Neural progenitor cell (in vitro differentiated cells): Measurements from ENCODE around the gene SMARCA1. TPM values are rescaled to one million over a fixed set of nuclear protein-coding genes. Genes with fewer than 3 reads are reported as not detected.
"Not testable (repeated sequence)": the region's sequence is repeated elsewhere in the genome, so short reads cannot be mapped to it uniquely, and the experiment has no call there.

Experiments
- DNase-seq: peaks from one replicate; pipeline ENCODE4 v3.0.0-alpha.2; 2016; ENCODE audit warnings: low spot score
- H2AFZ ChIP-seq: fragments of 200-600 bp; sonication (generic); replicated peaks from 2 replicates; pipeline ENCODE4 v1.6.1; 2016; ENCODE audit warnings: antibody characterized with exemption
- H3F3A ChIP-seq: fragments of 200-600 bp; sonication (generic); 2 replicates; pipeline ENCODE4 v1.6.1; 2016; ENCODE audit warnings: antibody characterized with exemption, low read depth
- H3K27ac ChIP-seq: fragments of 200-600 bp; sonication (generic); 2 replicates; pipeline ENCODE4 v1.5.1; 2016; ENCODE audit warnings: mild to moderate bottlenecking
- H3K27me3 ChIP-seq: fragments of 200-600 bp; sonication (generic); 2 replicates; pipeline ENCODE4 v1.6.1; 2016; ENCODE audit warnings: mild to moderate bottlenecking, moderate library complexity
- H3K36me3 ChIP-seq: fragments of 200-600 bp; sonication (generic); 2 replicates; pipeline ENCODE4 v1.5.1; 2016
- H3K4me1 ChIP-seq: fragments of 200-600 bp; sonication (generic); 2 replicates; pipeline ENCODE4 v1.6.1; 2016; ENCODE audit warnings: mixed run types
- H3K4me2 ChIP-seq: fragments of 200-600 bp; sonication (generic); 2 replicates; pipeline ENCODE4 v1.6.1; 2016
- H3K4me3 ChIP-seq: fragments of 200-600 bp; sonication (generic); 2 replicates; pipeline ENCODE4 v1.5.1; 2016
- H3K79me2 ChIP-seq: fragments of 200-600 bp; sonication (generic); 2 replicates; pipeline ENCODE4 v1.6.1; 2016; ENCODE audit warnings: low read depth
- H3K9ac ChIP-seq: fragments of 200-600 bp; sonication (generic); 2 replicates; pipeline ENCODE4 v1.6.1; 2016
- H3K9me3 ChIP-seq: fragments of 200-600 bp; sonication (generic); 2 replicates; pipeline ENCODE4 v1.5.1; 2016; ENCODE audit warnings: low read depth
- H4K20me1 ChIP-seq: fragments of 200-600 bp; sonication (generic); 2 replicates; pipeline ENCODE4 v1.6.1; 2016; ENCODE audit warnings: low read depth
- H3K27ac Mint-ChIP-seq: 3 replicates; pipeline ENCODE4 v1.8.0; 2021; ENCODE audit warnings: mixed read lengths
- H3K27me3 Mint-ChIP-seq: 2 replicates; pipeline ENCODE4 v1.8.0; 2022; ENCODE audit warnings: low read depth, mild to moderate bottlenecking, inconsistent platforms, moderate library complexity, mixed read lengths; ENCODE audit not compliant: insufficient read depth
- H3K36me3 Mint-ChIP-seq: 3 replicates; pipeline ENCODE4 v1.8.0; 2021; ENCODE audit warnings: mixed read lengths
- H3K4me1 Mint-ChIP-seq: 3 replicates; pipeline ENCODE4 v1.8.0; 2021; ENCODE audit warnings: mixed read lengths
- H3K4me3 Mint-ChIP-seq: 3 replicates; pipeline ENCODE4 v1.8.0; 2021; ENCODE audit warnings: mild to moderate bottlenecking, moderate library complexity, mixed read lengths
- H3K9me3 Mint-ChIP-seq: 3 replicates; pipeline ENCODE4 v1.8.0; 2020; ENCODE audit warnings: mixed read lengths
- CTCF ChIP-seq: fragments of 200-600 bp; sonication (generic); IDR thresholded peaks from 2 replicates; pipeline ENCODE4 v1.5.1; 2017; ENCODE audit warnings: antibody characterized with exemption, mild to moderate bottlenecking
- EZH2 ChIP-seq: fragments of 200-600 bp; sonication (generic); IDR thresholded peaks from 2 replicates; pipeline ENCODE4 v1.6.1; 2017; ENCODE audit warnings: antibody characterized with exemption, mild to moderate bottlenecking, moderate library complexity
- EZH2phosphoT487 ChIP-seq: fragments of 200-600 bp; sonication (generic); IDR thresholded peaks from 2 replicates; pipeline ENCODE4 v1.6.1; 2017; ENCODE audit warnings: antibody characterized with exemption
- total RNA-seq: library from RNA; depleted of rRNA; stranded (reverse); fragments of >200 nt; gene quantifications from 2 replicates; pipeline ENCODE4 v1.2.3, GENCODE V29; 2015; ENCODE audit warnings: low replicate concordance

The SMARCA1 gene
- total RNA-seq, 1 donor from 2014 or later, result 149 TPM

- Histone ChIP-seq H3K27me3 (no peaks in the 10 kb centered on the region), H3K4me1 (no peaks in the 10 kb centered on the region), H3F3A (no peaks in the 10 kb centered on the region), H2AFZ (no peak overlapping the region), H4K20me1 (no peaks in the 10 kb centered on the region), H3K9ac (no peak overlapping the region), H3K9me3 (peaks cover 5% of the 10 kb centered on the region), H3K79me2 (no peaks in the 10 kb centered on the region), H3K27ac (no peak overlapping the region), H3K4me2 (no peak overlapping the region), H3K4me3 (no peak overlapping the region), H3K36me3 (peaks cover 5% of the 10 kb centered on the region)
- Mint-ChIP-seq H3K36me3 (peaks cover 39% of the 10 kb centered on the region), H3K4me1 (peaks cover 2% of the 10 kb centered on the region), H3K9me3 (no peaks in the 10 kb centered on the region), H3K4me3 (no peak overlapping the region), H3K27me3 (no peaks in the 10 kb centered on the region), H3K27ac (no peak overlapping the region)
- TF ChIP-seq EZH2 (no peak), EZH2phosphoT487 (no peak)
- no peak for DNase-seq
Measured at GRCh38 chrX:129568349-129568748, 45.1 kb upstream of the SMARCA1 start.

GRCh38 chrX:129566073-129566472 is 42.8 kb upstream of the SMARCA1 start:
- H3K9me3 Mint-ChIP-seq, result no peaks in the 10 kb centered on the region
- Histone ChIP-seq H3K9ac (no peak overlapping the region), H4K20me1 (no peaks in the 10 kb centered on the region), H3K4me1 (no peaks in the 10 kb centered on the region), H3K79me2 (no peaks in the 10 kb centered on the region), H3K4me3 (no peak overlapping the region), H3F3A (no peaks in the 10 kb centered on the region), H3K36me3 (peaks cover 11% of the 10 kb centered on the region), H2AFZ (no peak overlapping the region), H3K27me3 (no peaks in the 10 kb centered on the region), H3K27ac (no peak overlapping the region), H3K9me3 (peaks cover 5% of the 10 kb centered on the region), H3K4me2 (no peak overlapping the region)
- DNase-seq, result no peak
- H3K4me1 Mint-ChIP-seq, result no peaks in the 10 kb centered on the region
- H3K27me3 Mint-ChIP-seq, result no peaks in the 10 kb centered on the region
- H3K27ac Mint-ChIP-seq, result no peak overlapping the region
- peaks cover 44% of the 10 kb centered on the region for H3K36me3 Mint-ChIP-seq
- H3K4me3 Mint-ChIP-seq, result no peak overlapping the region
- TF ChIP-seq CTCF (no peak), EZH2 (no peak), EZH2phosphoT487 (no peak)

DNA sequence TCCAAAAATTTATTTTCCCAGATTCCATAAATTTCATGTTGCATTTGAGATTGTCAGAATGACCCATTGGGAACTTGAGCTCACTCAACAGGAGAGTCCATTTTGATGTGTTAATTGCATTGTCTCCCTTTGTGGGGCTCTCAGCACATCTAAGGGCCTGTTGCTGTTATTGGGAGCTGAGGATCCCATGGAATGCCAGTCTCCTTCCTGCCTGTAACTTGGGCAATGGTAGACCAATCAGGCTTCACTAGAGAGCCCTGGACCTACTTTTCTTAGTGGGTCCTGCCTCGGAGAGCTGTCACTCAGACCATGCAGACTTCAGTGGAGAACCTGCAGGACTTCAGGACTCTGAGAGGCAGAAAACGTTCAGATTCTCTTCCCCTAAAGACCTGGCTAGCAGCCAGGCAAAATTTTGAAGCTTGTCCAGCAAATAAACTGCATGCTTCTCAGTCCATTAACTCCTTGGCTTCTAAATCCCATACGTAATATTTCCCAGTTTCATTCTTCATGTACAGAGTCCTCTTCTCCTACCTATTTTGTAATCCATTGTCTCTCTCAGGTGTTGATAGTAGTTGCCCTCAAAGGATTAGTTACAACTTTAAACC is 41.9 kb upstream of the SMARCA1 start:
- Histone ChIP-seq H3F3A (no peaks in the 10 kb centered on the region), H4K20me1 (no peaks in the 10 kb centered on the region), H3K4me3 (no peak overlapping the region), H3K4me2 (no peak overlapping the region), H3K79me2 (no peaks in the 10 kb centered on the region), H3K9me3 (peaks cover 9% of the 10 kb centered on the region), H3K27ac (no peak overlapping the region), H3K36me3 (peaks cover 11% of the 10 kb centered on the region), H3K4me1 (no peaks in the 10 kb centered on the region), H3K27me3 (no peaks in the 10 kb centered on the region), H3K9ac (no peak overlapping the region), H2AFZ (no peak overlapping the region)
- DNase-seq, result no peak
- Mint-ChIP-seq H3K4me3 (no peak overlapping the region), H3K4me1 (no peaks in the 10 kb centered on the region), H3K9me3 (no peaks in the 10 kb centered on the region), H3K27ac (no peak overlapping the region), H3K36me3 (peaks cover 42% of the 10 kb centered on the region), H3K27me3 (no peaks in the 10 kb centered on the region)
- no peak for TF ChIP-seq EZH2
- no peak for TF ChIP-seq EZH2phosphoT487
- TF ChIP-seq CTCF, result no peak

DNA sequence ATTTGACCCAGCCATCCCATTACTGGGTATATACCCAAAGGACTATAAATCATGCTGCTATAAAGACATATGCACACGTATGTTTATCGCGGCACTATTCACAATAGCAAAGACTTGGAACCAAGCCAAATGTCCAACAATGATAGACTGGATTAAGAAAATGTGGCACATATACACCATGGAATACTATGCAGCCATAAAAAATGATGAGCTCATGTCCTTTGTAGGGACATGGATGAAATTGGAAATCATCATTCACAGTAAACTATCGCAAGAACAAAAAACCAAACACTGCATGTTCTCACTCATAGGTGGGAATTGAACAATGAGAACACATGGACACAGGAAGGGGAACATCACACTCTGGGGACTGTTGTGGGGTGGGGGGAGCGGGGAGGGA is 41.1 kb upstream of the SMARCA1 start:
- H3K27ac Mint-ChIP-seq, H4K20me1 ChIP-seq, H3K9ac ChIP-seq, H3K4me3 Mint-ChIP-seq, H3K9me3 Mint-ChIP-seq, H3K4me1 Mint-ChIP-seq, H2AFZ ChIP-seq, H3F3A ChIP-seq, H3K4me1 ChIP-seq, H3K27me3 Mint-ChIP-seq, H3K27ac ChIP-seq, H3K79me2 ChIP-seq, H3K27me3 ChIP-seq, H3K4me3 ChIP-seq, H3K4me2 ChIP-seq, DNase-seq, H3K9me3 ChIP-seq: not testable (repeated sequence)
- peaks cover 42% of the 10 kb centered on the region for H3K36me3 Mint-ChIP-seq
- H3K36me3 ChIP-seq, result peaks cover 11% of the 10 kb centered on the region
